GM19328 (cell line): Measurements from ENCODE around the gene KRTAP10-2.

Experiments used
- ATAC-seq: cut with Tn5 transposase; IDR thresholded peaks from one replicate; pipeline ENCODE4 v1.9.1; 2021; ENCODE audit warnings: mild to moderate bottlenecking, moderate library complexity; ENCODE audit not compliant: unreplicated experiment

Gene KRTAP10-2

DNA sequence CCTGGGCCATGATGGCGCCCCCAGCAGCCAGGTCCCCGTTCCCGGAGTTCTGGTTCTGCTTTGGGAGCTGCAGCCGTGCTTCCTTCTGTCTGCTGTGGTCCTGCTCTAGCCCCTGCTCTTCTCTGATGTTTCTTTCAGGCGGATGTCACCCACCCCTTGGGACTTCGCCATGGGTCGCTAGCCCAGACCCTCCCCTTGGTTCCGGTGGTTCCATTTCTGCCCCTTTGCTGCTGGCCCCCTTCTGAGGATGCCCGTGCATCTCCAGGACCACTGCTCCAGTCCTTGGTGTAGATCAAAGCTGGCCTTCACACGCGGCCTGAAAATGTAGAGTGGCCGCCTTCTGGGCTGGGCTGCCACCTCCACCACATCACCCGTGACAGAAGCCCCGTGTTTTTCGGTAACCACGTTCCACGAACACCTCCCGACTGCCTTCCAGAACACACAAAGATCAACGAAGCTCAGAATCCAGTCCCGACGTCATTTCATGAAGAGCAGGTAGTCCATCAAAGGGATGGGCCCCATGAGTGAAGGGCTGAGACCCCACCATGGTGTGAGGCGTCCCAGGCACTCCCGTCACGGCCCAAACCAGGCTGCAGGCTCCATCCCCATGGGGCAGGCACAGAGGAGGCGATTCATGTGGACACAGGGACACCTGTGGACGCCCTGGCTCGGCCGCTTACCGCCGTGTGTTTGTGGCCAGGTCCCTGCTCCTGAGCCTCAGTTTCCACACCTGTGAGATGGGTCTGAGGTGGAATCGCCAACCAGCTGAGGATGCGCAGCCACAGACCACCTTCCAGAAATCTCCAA lies 35.7 kb downstream of the KRTAP10-2 start:
- no peak for ATAC-seq

DNA sequence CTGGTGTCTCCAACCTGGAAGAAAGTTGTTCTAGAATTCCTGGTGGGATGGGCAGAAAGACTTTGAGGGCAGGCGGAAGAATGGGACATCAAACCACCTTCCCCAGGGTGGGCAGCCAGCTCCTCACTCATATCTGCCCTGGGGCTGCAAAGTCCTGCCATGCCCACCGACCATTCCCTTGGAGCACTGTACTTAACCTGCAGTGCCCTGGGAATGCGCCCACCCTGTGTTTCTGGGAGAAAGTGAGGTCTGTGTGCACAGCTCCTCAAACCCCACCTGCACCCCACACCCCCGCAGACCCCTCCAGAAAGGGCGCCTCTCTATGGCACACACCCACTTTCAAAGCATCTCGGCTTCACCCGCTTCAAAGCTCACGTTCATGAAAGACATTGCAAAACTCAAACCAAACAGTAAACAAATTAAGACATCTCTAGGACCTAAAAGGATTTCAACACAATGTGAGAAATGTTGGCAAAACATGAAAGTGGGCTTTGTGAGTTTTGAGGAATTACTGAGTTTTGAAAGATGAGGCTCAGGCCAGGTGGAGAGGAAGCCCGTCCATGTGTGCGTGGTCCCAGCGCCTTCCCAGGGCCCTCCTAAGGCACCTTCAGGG lies 36.5 kb downstream of the KRTAP10-2 start:
- no peak for ATAC-seq

DNA sequence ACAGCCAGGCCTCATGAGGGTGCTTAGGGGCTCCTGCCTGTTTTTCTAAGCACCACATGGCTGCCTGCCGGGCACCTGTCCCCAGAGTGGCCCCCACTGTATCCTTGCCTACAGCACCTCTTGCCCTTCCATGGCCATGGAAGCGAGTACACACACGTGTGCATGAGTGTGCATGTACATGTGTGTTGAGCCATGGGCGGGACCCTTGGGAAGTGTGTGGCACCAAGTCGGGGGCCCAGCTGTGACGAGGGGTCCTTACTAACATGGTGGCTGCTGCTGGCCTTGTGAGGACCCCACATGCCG lies 37.1 kb downstream of the KRTAP10-2 start:
- no peak for ATAC-seq

DNA sequence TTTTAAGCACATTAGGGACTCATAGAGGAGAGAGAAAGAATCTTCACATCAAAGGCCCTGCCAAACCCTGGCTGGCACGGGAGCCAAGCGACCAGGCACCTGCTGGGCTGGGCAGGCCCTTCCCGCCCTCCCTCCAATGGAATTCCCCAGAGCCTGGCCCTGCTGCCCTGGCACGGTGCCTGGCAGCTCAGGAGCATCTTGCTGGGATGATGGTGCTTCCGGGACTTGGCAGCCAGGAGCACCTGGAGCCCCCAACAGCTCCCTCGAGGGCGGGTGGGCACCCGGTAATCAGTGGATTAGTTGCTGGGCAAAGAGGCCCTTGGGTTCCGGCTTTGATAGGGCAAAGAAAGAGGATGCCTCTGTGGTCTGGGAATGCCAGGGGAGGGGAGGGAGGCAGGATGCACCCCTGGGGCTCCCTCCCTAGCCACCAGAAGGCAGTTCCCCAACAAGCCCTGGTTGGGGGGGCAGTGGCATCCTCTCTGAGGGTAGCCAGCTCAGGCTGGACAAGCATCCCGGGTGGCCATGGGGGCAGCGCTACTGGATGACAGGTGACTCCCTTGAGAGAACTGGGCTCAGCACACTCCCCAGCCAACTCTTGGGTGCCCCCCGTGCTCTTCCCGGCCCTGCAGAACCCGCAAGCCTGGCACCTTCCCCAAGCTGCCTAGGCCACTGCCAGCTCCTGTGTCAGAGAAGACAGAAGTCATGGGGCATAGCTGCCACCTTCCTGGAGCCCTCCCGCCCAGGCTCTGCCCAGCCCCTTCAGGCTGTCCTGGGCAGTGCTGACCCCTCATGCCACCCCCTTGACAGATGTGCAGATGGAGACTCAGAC lies 37.7 kb downstream of the KRTAP10-2 start:
- ATAC-seq = no peak

DNA sequence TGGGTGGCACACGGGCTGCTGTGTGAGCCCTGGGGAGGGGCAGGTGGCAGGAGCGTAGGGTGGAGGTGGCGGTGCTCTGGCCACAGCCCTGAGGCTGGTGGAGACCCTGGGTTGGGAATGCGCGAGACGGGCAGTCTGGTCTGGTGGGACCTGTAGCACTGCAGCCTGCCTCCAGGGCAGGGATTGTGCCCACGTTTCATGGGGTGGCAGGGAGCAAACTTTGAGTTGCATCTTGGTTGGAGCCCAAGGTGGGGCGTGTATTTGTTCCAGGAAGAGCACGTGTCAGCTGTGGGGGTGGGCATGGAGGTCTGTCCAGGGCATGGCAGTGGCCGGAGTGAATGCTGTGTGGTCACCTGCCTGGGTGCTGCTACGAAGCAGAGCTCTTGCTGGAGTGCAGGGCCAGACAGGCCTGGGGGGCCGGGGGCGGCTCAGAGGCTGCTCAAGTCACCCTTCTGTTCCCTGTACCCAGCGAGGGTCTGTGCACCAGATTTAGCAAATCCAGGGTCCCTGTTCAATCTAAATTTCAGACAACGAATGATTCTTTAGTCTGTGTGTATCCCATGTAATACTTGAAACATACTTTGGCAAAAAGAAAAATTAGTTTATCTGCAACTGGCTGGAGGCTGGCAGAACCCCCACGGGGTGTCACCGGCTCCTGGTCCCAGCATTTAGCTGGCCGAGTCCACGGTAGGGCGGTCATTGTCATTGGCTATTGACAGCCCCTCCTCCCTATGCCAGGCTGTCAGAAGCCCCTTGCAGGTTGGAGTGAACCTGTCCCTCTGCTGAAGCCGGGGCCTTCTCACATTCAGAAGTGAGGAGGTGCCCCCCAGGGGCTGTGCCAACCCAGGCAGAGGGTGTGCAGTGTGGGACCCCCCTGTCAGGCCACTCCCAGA lies 38.6 kb downstream of the KRTAP10-2 start:
- ATAC-seq = no peak

DNA sequence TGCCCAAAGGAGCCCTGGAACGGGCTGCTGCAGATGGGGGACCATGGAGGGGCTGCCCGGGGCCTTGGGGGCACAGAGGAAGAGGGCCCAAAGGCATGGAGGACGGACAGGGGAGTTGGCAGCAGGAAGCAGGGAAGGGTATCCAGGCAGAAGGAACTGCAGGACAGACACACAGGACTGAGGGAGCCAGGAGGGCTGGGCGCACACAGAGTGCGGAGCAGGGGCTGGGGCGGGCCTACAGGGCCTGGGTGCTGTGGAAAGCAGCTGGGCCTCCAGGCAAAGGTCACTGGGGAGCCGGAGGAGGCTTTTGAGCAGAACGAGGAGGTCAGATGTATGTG lies 39.4 kb downstream of the KRTAP10-2 start:
- no peak for ATAC-seq

DNA sequence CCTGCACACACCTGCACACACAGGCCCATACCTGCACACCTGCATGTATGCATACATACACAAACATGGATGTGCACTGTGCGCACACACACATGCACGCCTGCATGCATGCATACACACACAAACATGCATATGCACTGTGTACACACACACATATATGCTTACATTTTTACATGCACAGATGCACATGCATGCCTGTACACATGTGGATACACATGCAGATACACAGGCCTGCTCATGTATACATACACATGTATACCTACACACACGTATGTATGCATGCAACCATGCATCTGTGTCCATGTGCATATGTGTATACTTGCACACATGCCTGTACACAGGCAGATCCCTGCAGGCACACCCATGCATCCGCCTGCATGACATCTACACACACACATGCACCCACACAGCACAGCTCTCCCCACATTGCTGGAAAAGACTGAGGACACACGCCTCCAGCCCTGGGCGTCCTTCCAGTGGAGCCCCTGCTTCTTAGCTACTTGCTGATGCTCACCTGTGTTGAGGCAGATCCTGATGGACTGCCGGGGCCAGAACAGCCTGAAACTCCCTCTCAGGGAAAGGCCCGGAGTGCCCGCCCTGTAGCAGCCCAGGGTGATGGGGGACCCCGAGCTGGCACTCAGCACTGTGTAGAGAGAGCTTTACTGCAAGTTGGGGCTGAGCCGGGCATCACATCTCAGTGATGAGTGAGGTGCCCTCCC lies 39.9 kb downstream of the KRTAP10-2 start:
- ATAC-seq = no peak

DNA sequence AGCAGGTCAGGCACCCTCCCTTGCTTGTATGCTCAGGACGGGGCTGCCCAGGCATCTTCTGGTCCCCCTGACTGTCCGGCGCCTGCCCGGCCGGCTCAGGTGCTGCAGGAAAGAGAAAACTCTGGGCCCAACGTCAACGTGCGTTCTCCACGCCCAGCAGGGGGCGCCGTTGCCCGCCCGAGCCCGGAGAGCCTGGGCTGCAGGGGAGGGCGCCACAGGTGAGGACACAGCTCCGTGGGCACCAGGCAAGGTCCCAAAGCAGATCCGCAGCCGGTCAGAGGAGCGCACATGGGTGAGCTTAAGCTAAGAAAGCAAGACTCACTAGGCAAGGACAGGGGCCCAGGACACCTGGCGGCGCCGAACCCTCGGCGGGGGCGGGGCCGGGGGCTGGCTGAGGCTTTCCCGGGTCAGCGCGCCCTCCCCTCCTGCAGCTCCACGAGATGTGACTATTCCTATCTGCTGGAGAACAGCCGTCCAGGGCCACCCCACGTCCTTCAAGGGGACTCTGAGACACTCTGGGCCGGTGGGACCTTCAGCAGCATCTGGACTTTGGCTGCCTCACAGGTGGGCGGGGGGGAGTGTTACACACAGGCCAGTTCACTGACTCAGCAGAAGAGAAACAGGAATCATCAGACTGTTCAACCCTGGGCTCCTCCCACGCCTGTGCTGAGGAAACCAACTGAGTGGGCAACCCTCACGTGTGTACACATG lies 40.6 kb downstream of the KRTAP10-2 start:
- ATAC-seq = no peak

DNA sequence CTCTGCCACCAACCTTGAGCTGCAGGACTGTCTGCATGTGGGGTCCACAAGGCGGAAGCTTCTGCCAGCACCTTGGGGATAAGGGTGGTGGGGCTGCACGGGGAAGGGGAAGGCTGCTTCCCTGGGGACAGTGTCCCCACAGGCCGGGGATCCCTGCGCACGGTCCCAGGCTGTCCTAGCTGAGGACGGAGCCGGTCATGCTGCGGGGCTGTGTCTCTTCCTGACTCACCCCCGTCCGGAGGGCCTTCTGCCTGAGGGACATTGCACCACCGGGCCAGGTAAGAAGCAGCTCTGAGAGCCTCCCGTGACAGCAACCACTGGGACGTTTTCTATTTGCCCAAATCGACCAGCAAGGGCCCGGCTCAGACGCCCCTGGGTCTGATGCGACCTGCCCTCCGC lies 41.2 kb downstream of the KRTAP10-2 start:
- no peak for ATAC-seq

DNA sequence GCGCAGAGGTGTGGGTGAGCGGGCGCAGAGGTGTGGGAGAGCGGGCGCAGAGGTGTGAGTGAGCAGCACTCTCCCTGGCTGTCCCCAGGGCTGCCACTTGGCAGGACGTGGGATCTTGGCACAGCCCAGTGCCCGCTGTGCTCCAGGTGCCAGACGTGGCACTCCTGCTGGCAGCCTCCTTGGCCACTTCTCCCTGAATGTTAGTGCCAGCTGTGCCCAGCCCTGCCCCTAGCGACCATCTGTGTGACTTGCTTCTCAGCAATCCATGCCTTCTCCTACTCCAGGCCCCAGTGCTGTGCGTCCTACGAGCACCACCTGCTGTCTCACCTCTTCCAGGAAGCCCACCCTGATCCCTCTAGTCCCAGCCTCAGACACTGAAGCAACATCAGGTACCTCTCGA lies 41.8 kb downstream of the KRTAP10-2 start:
- ATAC-seq = no peak

DNA sequence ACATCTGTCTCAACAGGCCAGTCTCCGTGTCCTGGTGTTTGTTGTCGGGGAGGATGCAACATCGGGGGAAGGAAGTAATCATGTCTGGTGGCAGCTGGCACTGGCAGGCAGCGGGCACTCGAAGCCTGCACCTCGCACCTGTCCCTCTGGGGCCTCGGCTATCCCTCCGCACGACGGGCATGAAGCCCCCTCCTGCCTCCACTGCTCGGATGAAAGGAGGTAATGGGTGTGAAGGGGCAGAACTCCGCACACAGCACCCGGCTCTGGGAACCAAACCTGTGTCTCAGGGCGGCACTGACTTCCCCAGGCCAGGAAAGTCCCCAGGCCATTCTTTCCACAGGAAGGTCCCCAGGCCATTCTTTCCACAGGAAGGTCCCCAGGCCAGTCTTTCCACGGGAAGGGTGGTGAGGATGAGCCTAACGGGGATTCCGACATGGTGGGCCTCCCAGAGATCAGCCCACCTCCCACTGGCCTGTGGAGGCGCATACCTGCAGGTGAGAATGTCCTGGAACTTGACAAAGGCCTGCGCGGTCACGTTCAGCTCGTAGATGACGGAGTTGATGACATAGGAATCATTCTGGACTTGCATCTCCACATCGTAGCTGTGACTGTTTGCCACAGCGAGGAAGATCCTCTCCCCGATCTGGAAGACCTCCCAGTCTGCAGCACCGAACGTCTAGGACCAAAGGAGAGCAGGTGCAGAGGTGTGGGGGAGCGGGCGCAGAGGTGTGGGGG lies 42.4 kb downstream of the KRTAP10-2 start:
- ATAC-seq = no peak

DNA sequence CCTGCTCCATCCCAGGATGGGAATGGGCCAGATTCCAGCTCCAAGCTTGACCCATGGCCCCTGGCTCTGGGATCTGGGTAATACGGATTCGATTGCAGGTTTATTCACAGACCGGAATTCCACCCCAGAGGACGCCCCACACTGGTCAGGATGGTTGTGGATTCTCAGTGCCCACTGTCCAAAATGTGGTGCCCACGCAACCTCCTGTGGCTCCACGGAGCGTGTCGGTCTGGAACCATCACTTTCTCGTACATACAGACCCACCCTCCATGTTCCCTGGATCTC lies 42.9 kb downstream of the KRTAP10-2 start:
- no peak for ATAC-seq

DNA sequence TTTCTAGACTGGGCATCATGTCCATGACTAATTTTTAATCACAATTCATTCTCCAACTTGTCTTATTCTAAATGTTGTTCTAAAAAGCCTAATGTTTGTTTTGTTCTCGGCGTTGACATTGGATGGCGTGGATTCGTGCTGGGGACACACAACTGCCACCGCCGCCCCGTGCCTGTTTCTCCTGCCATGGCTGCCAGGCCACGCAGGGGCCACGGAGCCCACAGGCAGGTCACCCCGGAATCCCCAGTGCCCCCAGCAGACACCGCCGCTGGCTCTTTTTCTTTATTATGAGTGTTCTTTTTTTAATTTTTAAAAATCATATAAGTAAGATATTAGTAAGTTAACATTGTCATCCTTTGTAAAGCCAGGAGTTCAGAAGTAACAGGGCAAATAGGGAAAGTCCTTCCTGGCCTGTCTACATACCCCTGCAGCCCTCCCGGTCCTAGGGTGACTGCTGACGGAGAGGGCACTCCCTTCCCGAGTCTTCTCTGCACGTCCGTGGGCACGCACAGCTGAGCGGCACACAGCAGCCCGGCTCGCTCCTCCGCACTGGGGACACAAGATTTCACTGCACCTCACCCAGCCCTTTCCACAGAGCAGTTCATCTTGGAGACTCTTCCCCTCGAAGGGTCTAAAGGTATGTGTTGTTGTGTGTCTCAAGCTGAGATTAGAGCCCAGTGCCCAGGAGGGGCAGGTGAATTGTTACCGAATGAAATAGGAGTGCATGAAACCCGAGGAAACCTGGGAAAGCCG lies 43.5 kb downstream of the KRTAP10-2 start:
- ATAC-seq = no peak

DNA sequence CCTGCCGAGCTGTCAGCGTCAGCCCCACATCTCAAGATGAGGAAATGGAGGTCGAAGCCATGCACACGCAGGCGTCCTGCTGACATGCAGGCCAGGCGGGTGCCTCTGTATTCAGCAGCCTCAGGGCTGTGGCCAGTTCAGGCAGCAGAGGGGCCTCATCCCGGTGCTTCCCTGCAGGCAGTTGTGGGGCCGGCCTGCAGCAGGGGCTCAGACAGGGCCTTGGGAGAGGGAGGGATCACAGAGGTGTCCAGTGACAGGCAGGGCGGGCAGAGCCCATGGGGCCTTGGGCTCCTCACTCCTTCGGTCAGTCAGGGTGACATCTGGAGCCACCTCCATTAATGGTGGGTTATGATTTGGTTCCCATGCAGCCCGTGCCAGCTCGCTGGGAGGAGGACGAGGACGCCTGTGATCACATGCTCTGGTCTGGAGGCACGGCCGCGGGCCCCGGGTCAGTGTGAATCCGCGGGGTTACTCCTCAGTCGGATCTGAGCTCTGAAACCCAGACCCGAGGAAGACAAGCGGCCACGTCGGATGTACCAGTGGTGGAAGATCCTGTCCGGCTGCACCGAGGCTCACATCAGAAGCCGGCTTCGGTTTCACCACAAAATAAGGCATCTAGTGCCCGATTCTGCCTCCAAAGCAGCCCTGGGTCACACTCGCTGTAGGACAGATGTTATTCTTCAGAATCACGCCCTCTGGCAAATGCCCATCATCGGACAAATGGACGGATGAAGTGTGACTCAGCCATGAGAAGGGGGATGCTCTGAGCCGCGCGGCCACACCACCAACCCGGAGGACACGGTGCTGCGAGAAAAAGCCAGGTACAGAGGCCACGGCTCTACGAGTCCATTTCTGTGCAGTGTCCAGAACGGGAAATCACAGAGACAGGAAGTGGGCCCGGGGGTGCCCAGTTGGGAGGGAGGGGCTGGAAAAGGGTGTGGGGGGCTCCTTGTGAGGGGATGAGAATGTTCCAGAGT lies 44.7 kb downstream of the KRTAP10-2 start:
- no peak for ATAC-seq

DNA sequence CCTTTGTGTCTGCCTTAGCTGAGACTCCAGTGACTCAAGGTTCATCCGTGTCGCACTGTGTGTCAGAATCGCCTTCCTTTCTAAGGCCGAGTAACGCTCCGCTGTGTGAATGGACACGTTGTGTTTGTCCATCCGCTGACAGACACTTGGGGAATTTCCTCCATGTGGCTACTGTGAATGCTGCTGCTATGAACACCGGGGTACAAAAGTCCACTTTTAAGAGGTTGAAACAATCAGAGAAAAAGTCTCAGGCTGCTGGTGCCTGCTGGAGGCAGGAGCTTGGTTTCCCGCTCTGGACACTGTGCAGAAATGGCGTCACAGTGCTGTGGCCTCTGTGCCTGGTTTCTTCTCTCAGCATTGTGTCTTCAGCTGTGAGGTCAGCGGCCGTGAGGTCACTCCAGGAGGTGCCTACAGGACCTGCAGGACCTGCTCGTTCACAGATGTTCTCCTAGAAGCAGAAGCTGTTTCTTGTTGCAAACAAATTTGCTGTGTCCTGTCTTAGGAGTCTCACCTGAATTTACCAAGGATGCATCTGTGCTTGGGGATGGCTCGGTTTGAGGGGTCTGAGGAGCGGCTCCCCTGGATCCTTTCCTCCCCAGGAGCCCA lies 45.5 kb downstream of the KRTAP10-2 start:
- no peak for ATAC-seq

DNA sequence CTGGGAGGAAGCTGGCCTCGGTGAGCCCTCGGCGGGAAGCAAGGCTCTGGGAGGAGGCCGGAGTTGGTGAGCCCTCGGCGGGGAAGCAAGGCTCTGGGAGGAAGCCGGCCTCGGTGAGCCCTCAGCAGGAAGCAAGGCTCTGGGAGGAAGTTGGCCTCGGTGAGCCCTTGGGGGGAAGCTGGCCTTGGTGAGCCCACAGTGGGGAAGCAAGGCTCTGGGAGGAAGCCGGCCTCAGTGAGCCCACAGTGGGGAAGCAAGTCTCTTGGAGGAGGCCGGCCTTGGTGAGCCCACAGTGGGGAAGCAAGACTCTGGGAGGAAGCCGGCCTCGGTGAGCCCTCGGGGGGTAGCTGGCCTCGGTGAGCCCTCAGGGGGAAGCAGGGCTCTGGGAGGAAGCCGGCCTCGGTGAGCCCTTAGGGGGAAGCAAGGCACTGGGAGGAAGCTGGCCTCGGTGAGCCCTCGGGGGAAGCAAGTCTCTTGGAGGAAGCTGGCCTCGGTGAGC lies 47.4 kb downstream of the KRTAP10-2 start:
- ATAC-seq = no peak
